ENCODE results near the gene TRIM26.

- TF ChIP-seq SUZ12 (IDR thresholded peaks at IDR 0.05; ENCODE audit: extremely low read depth, insufficient read depth, insufficient read length) (no peak), ZNF274 (IDR thresholded peaks at IDR 0.05; ENCODE audit: low read depth, low read length) (no peak), YY1 (IDR thresholded peaks at IDR 0.05; ENCODE audit: insufficient read depth, insufficient read length) (no peak)
These were observed 55.2 kb downstream of the TRIM26 start for GRCh38 chr6:30157999-30158398.
